ENCODE data around the gene TSGA10IP.

The TSGA10IP gene

GRCh38 chr11:65977621-65978390, 32.5 kb downstream of the TSGA10IP start:
- no peak for DNase-seq

- DNase-seq = no peak
These were observed 33.3 kb downstream of the TSGA10IP start for GRCh38 chr11:65978391-65979238.

- DNase-seq = no peak
These were observed 34.0 kb downstream of the TSGA10IP start for GRCh38 chr11:65979261-65979759.

- no peak for DNase-seq
These were observed 35.9 kb downstream of the TSGA10IP start for GRCh38 chr11:65981101-65981740.

- no peak for DNase-seq
These were observed 36.9 kb downstream of the TSGA10IP start for GRCh38 chr11:65981972-65982823.

GRCh38 chr11:65982824-65983588, 37.7 kb downstream of the TSGA10IP start:
- DNase-seq = no peak

GRCh38 chr11:65983589-65983987, 38.3 kb downstream of the TSGA10IP start:
- no peak for DNase-seq

GRCh38 chr11:65987336-65987735, 42.1 kb downstream of the TSGA10IP start:
- no peak for DNase-seq

GRCh38 chr11:65988791-65989592, 43.7 kb downstream of the TSGA10IP start:
- DNase-seq = peak; percentile 96

GRCh38 chr11:65992056-65992455, 46.8 kb downstream of the TSGA10IP start:
- DNase-seq = no peak

GRCh38 chr11:65997286-65997685, 52.0 kb downstream of the TSGA10IP start:
- DNase-seq = peak; percentile 79

- DNase-seq = peak; percentile 98
These were observed 56.8 kb downstream of the TSGA10IP start, which contains the start of the genes BANF1 and EIF1AD for GRCh38 chr11:66001942-66002647. TSS of gene BANF1 (plus strand) at chr11:66002503. CDS start at chr11:66003251, 748 bp downstream. TSS of gene EIF1AD (minus strand) at chr11:66002157. CDS start at chr11:66000389, 1,768 bp downstream.

GRCh38 chr11:66002648-66003225, 57.5 kb downstream of the TSGA10IP start:
- peak; percentile 53 for DNase-seq

- no peak for DNase-seq
These were observed 58.0 kb downstream of the TSGA10IP start for GRCh38 chr11:66003291-66003690.

GRCh38 chr11:66004186-66004585, 58.9 kb downstream of the TSGA10IP start:
- DNase-seq = peak; percentile 22

GRCh38 chr11:66006134-66006890, 61.0 kb downstream of the TSGA10IP start:
- no peak for DNase-seq

GRCh38 chr11:66006891-66007176, 61.6 kb downstream of the TSGA10IP start:
- DNase-seq = no peak

- DNase-seq = peak; percentile 31
These were observed 61.9 kb downstream of the TSGA10IP start for GRCh38 chr11:66007201-66007634.

GRCh38 chr11:66008095-66008467, 62.8 kb downstream of the TSGA10IP start:
- DNase-seq = no peak
